PC-9 (cell line): ENCODE data around the gene ZNF691. TPM values are rescaled to one million over a fixed set of nuclear protein-coding genes. Genes with fewer than 3 reads are reported as not detected.
"Not testable (repeated sequence)": the region's sequence is repeated elsewhere in the genome, so short reads cannot be mapped to it uniquely, and the experiment has no call there.

Experiments used
- BruUV-seq: library from RNA; stranded (reverse); fragments of 400-500 nt; replicated peaks from 2 replicates; lab custom pipeline; 2021; lab: Mats Ljungman, UMichigan
- CTCF ChIA-PET: fragments of 300-600 bp; sonication (Branson Sonifier 250); formaldehyde crosslinking; loops from one replicate; lab custom pipeline; 2022; ENCODE audit warnings: antibody characterized with exemption; lab: Charles Lee
- POLR2A ChIA-PET: fragments of 300-600 bp; sonication (Branson Sonifier 250); formaldehyde crosslinking; loops from one replicate; lab custom pipeline; 2022; ENCODE audit warnings: antibody characterized with exemption; ENCODE audit not compliant: unreplicated experiment; lab: Charles Lee
- DNase-seq, 2 experiments: peaks; one replicate each; pipeline versions ENCODE4 v3.0.0 to v3.0.0-alpha.2; 2015 to 2022; ENCODE audit warnings: mixed read lengths in 1 of 2
- H2AFZ ChIP-seq: fragments of 200-600 bp; sonication (generic); 2 replicates; pipeline ENCODE4 v1.8.1; 2017; ENCODE audit warnings: antibody characterized with exemption
- H3F3A ChIP-seq: fragments of 200-600 bp; sonication (generic); 2 replicates; pipeline ENCODE4 v1.8.1; 2017; ENCODE audit warnings: antibody characterized with exemption, mild to moderate bottlenecking, low read depth; ENCODE audit not compliant: insufficient read depth
- H3K27ac ChIP-seq: fragments of 200-600 bp; sonication (generic); 2 replicates; pipeline ENCODE4 v1.6.1; 2016; ENCODE audit warnings: mixed run types
- H3K27me3 ChIP-seq: fragments of 200-600 bp; sonication (generic); 2 replicates; pipeline ENCODE4 v1.6.1; 2016; ENCODE audit warnings: low read depth, mixed run types; ENCODE audit not compliant: insufficient read depth
- H3K36me3 ChIP-seq: fragments of 200-600 bp; sonication (generic); 2 replicates; pipeline ENCODE4 v1.6.1; 2016; ENCODE audit warnings: low read depth, mixed run types
- H3K4me1 ChIP-seq: fragments of 200-600 bp; sonication (generic); replicated peaks from 2 replicates; pipeline ENCODE4 v1.6.1; 2016; ENCODE audit warnings: mixed run types; ENCODE audit not compliant: insufficient read depth
- H3K4me2 ChIP-seq: fragments of 200-600 bp; sonication (generic); 2 replicates; pipeline ENCODE4 v1.6.1; 2017; ENCODE audit warnings: mixed run types
- H3K4me3 ChIP-seq: fragments of 200-600 bp; sonication (generic); 2 replicates; pipeline ENCODE4 v1.6.1; 2016; ENCODE audit warnings: mixed run types
- H3K79me2 ChIP-seq: fragments of 200-600 bp; sonication (generic); 2 replicates; pipeline ENCODE4 v1.6.1; 2017; ENCODE audit warnings: low read depth, mixed run types
- H3K9me2 ChIP-seq: fragments of 200-600 bp; sonication (generic); 2 replicates; pipeline ENCODE4 v1.8.1; 2017; ENCODE audit warnings: mild to moderate bottlenecking; ENCODE audit not compliant: insufficient read depth
- H3K9me3 ChIP-seq: fragments of 200-600 bp; sonication (generic); 2 replicates; pipeline ENCODE4 v1.8.1; 2016; ENCODE audit warnings: low read depth; ENCODE audit not compliant: insufficient read depth
- H4K20me1 ChIP-seq: fragments of 200-600 bp; sonication (generic); 2 replicates; pipeline ENCODE4 v1.8.1; 2017; ENCODE audit not compliant: insufficient read depth
- EZH2 ChIP-seq: fragments of 200-600 bp; sonication (generic); IDR thresholded peaks from 2 replicates; pipeline ENCODE4 v1.8.0; 2017; ENCODE audit warnings: antibody characterized with exemption, low read depth
- intact Hi-C: fragments of 100-400 bp; cut with micrococcal nuclease; formaldehyde crosslinking; loops from one replicate; pipeline ENCODE4 v1.10.0; 2022; ENCODE audit not compliant: unreplicated experiment
- total RNA-seq: library from RNA; stranded (reverse); gene quantifications from 2 replicates; pipeline ENCODE4 v1.2.3, GENCODE V29; 2021
- TF ChIP-seq, protein P1 (sequence below): fragments of 200-600 bp; sonication (generic); conservative IDR thresholded peaks from 2 replicates; pipeline ENCODE4 v1.6.1; 2017; ENCODE audit warnings: mixed run types, antibody characterized with exemption, mild to moderate bottlenecking, moderate library complexity

Gene ZNF691
- total RNA-seq, 1 experiment from 2014 or later: 11.4 TPM

DNA sequence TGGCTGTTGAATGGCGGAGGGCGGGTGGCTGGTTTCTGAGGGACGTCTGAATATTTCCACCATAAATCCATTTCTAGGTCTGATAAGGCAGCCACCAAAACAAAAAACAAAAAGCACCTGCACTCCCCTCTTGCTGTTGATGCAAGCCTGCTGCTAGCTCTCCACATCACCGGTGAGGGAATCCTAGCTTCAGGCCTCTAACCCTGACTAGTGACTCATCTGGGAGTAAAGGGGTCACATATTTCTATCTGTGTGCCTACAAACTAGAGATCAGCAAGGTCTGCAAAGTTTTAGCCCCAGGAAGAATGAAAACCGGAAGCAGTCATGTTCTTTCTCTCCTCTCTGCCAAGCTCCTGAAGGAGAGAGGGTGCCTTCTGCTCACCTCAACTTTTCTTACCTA lies 39.8 kb upstream of the ZNF691 start:
- ChIA-PET CTCF (no interaction called here), POLR2A (interaction anchor here (0.6 kb wide), 1 partner anchor 504 kb away, joined by 3 read pairs; no protein-coding TSS in a partner anchor)
- Histone ChIP-seq H3K4me3 (no peak overlapping the region), H3K4me1 (no peaks in the 10 kb centered on the region; the same call in 1 of the 2 replicates), H3K27me3 (no peaks in the 10 kb centered on the region), H4K20me1 (no peaks in the 10 kb centered on the region), H3K36me3 (no peaks in the 10 kb centered on the region), H3F3A (no peaks in the 10 kb centered on the region), H3K9me2 (no peaks in the 10 kb centered on the region), H2AFZ (no peak overlapping the region), H3K9me3 (no peaks in the 10 kb centered on the region), H3K4me2 (no peak overlapping the region), H3K79me2 (no peaks in the 10 kb centered on the region), H3K27ac (no peak overlapping the region)
- BruUV-seq: no TSS peak
- no peak for TF ChIP-seq EZH2
- TF ChIP-seq, protein P1, sequence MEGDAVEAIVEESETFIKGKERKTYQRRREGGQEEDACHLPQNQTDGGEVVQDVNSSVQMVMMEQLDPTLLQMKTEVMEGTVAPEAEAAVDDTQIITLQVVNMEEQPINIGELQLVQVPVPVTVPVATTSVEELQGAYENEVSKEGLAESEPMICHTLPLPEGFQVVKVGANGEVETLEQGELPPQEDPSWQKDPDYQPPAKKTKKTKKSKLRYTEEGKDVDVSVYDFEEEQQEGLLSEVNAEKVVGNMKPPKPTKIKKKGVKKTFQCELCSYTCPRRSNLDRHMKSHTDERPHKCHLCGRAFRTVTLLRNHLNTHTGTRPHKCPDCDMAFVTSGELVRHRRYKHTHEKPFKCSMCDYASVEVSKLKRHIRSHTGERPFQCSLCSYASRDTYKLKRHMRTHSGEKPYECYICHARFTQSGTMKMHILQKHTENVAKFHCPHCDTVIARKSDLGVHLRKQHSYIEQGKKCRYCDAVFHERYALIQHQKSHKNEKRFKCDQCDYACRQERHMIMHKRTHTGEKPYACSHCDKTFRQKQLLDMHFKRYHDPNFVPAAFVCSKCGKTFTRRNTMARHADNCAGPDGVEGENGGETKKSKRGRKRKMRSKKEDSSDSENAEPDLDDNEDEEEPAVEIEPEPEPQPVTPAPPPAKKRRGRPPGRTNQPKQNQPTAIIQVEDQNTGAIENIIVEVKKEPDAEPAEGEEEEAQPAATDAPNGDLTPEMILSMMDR: no peak
- intact Hi-C loops: no loop called here
- no peak for DNase-seq

DNA sequence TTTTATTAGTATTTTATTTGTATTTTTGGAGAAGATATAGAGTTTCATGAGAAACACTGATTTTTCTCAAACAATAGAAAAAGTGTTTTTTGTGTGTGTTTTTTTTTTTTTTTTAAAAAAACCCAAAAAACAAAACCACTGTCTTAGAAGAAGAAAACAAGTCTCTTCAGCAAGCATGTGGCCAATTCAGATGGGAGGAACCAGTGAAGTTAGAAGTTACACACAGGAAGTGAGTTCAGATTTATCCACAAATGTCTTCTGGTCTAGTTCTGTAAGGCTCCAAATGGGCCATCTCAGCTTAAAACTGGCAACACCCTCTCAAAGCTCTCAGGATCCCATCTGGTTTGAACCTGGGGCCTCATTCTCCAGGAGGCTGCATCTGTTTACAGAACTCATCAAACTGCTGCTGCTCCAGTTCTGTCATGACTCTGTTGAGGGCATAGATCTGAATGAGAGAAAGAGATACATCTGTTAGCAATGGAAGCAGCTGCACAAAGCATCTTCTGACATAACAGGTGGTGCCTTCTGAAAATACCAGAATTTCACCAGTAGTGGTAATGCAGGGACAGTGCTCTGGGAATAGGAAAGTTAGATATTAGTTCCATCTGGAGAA lies 39.3 kb upstream of the ZNF691 start:
- ChIA-PET POLR2A (no interaction called here), CTCF (no interaction called here)
- Histone ChIP-seq H3K9me2 (no peaks in the 10 kb centered on the region), H3K27ac (no peak overlapping the region), H3K79me2 (no peaks in the 10 kb centered on the region), H3K4me1 (no peaks in the 10 kb centered on the region; the same call in 1 of the 2 replicates), H3K9me3 (no peaks in the 10 kb centered on the region), H3K4me3 (no peak overlapping the region), H3K36me3 (no peaks in the 10 kb centered on the region), H4K20me1 (no peaks in the 10 kb centered on the region), H3K4me2 (no peak overlapping the region), H2AFZ (no peak overlapping the region), H3K27me3 (no peaks in the 10 kb centered on the region), H3F3A (no peaks in the 10 kb centered on the region)
- TF ChIP-seq, protein P1: no peak
- no peak for TF ChIP-seq EZH2
- BruUV-seq: no TSS peak
- intact Hi-C loops: no loop called here
- no peak for DNase-seq

DNA sequence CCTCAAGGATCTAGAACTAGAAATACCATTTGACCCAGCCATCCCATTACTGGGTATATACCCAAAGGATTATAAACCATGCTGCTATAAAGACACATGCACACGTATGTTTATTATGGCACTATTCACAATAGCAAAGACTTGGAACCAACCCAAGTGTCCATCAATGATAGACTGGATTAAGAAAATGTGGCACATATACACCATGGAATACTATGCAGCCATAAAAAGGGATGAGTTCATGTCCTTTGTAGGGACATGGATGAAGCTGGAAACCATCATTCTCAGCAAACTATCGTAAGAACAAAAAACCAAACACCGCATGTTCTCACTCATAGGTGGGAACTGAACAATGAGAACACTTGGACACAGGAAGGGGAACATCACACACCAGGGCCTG lies 31.6 kb upstream of the ZNF691 start:
- H3K27me3 ChIP-seq, POLR2A ChIA-PET, H4K20me1 ChIP-seq, H3F3A ChIP-seq, H3K27ac ChIP-seq, H3K36me3 ChIP-seq, intact Hi-C loops, H3K9me3 ChIP-seq, H3K9me2 ChIP-seq, H3K4me3 ChIP-seq, H2AFZ ChIP-seq, CTCF ChIA-PET, DNase-seq, H3K4me2 ChIP-seq: not testable (repeated sequence)
- TSS peak; percentile 0 for BruUV-seq
- Histone ChIP-seq H3K79me2 (peaks cover 19% of the 10 kb centered on the region; the same call in 1 of the 2 replicates), H3K4me1 (peaks cover 21% of the 10 kb centered on the region)
